HepG2 (cell line): ENCODE results near the gene AARS2. TPM values are rescaled to one million over a fixed set of nuclear protein-coding genes. Genes with fewer than 3 reads are reported as not detected.

Experiments
- DMAP1 ChIP-seq: IDR thresholded peaks from 2 replicates; pipeline ENCODE4 v1.6.1; 2016
- EP300 ChIP-seq, 3 experiments: sonication (generic) in 1 of 3; formaldehyde crosslinking in 1 of 3; IDR thresholded peaks; 2 replicates each; pipeline versions ENCODE4 v1.5.1 to v1.6.1; 2011 to 2020; ENCODE audit warnings: low read depth in 2 of 3, low read length in 2 of 3, borderline replicate concordance in 1 of 3, improper control_type of control experiment in 1 of 3, mild to moderate bottlenecking in 1 of 3, missing genetic modification reagents in 1 of 3, moderate library complexity in 1 of 3
- HES4 ChIP-seq: sonication (generic); formaldehyde crosslinking; IDR thresholded peaks from 2 replicates; pipeline ENCODE4 v1.9.0; 2021; ENCODE audit warnings: mild to moderate bottlenecking, missing genetic modification reagents, borderline replicate concordance
- HOXA3 ChIP-seq: sonication (generic); formaldehyde crosslinking; IDR thresholded peaks from 2 replicates; pipeline ENCODE4 v1.5.0; 2020; ENCODE audit warnings: missing genetic modification reagents
- KAT8 ChIP-seq: IDR thresholded peaks from 2 replicates; pipeline ENCODE4 v1.6.1; 2016; ENCODE audit warnings: missing genetic modification reagents, missing compliant biosample characterization
- SMAD9 ChIP-seq: sonication (generic); formaldehyde crosslinking; IDR thresholded peaks from 2 replicates; pipeline ENCODE4 v1.5.1; 2020; ENCODE audit warnings: mild to moderate bottlenecking, missing genetic modification reagents
- SP4 ChIP-seq: sonication (generic); formaldehyde crosslinking; IDR thresholded peaks from 2 replicates; pipeline ENCODE4 v1.8.1; 2023; ENCODE audit warnings: mild to moderate bottlenecking, missing genetic modification reagents
- SPEN ChIP-seq: sonication (generic); formaldehyde crosslinking; IDR thresholded peaks from 2 replicates; pipeline ENCODE4 v1.5.1; 2020; ENCODE audit warnings: low read depth, mild to moderate bottlenecking, missing genetic modification reagents
- ZBTB26 ChIP-seq: IDR thresholded peaks from 2 replicates; pipeline ENCODE4 v1.6.1; 2016; ENCODE audit warnings: missing compliant biosample characterization, missing genetic modification reagents, borderline replicate concordance
- ZBTB7B ChIP-seq: sonication (generic); formaldehyde crosslinking; IDR thresholded peaks from 2 replicates; pipeline ENCODE4 v1.4.0; 2020; ENCODE audit warnings: missing genetic modification reagents
- ZNF230 ChIP-seq: sonication (generic); formaldehyde crosslinking; IDR thresholded peaks from 2 replicates; pipeline ENCODE4 v1.4.0; 2020; ENCODE audit warnings: mild to moderate bottlenecking, missing genetic modification reagents
- ZNF317 ChIP-seq: sonication (generic); formaldehyde crosslinking; IDR thresholded peaks from 2 replicates; pipeline ENCODE4 v1.5.0; 2020; ENCODE audit warnings: mild to moderate bottlenecking, missing genetic modification reagents
- ZNF574 ChIP-seq: sonication (generic); formaldehyde crosslinking; IDR thresholded peaks from 2 replicates; pipeline ENCODE4 v1.4.0; 2020; ENCODE audit warnings: missing genetic modification reagents
- ZNF746 ChIP-seq: sonication (generic); formaldehyde crosslinking; IDR thresholded peaks from 2 replicates; pipeline ENCODE4 v1.8.0; 2022; ENCODE audit warnings: mild to moderate bottlenecking, missing genetic modification reagents
- ZUFSP ChIP-seq: sonication (generic); formaldehyde crosslinking; IDR thresholded peaks from 2 replicates; pipeline ENCODE4 v1.9.0; 2021; ENCODE audit warnings: missing genetic modification reagents, mild to moderate bottlenecking, borderline replicate concordance
- polyA plus RNA-seq, 8 experiments: library from polyadenylated mRNA; depleted of rRNA in 3 of 8; stranded (reverse) in 7 of 8; unstranded in 1 of 8; fragments of >200 nt; fragmentation: Illumina TruSeq in 4 of 8; extraction: Trizol in 4 of 8; gene quantifications; 2 replicates each; pipeline versions ENCODE4 v1.2.1 to v1.2.3, GENCODE V29; 2011 to 2016; ENCODE audit warnings: low read depth in 4 of 8, missing spikeins in 1 of 8, mixed read lengths in 1 of 8; ENCODE audit not compliant: insufficient read depth in 1 of 8
- total RNA-seq, 5 experiments: library from RNA; depleted of rRNA; stranded (reverse); fragments of >200 nt; fragmentation: Illumina TruSeq; extraction: Trizol; gene quantifications; 2 replicates each; pipeline ENCODE4 v1.2.3, GENCODE V29; 2016; ENCODE audit warnings: low read depth in 1 of 5
- TF ChIP-seq, protein P1 (sequence below): sonication (generic); formaldehyde crosslinking; IDR thresholded peaks from 2 replicates; pipeline ENCODE4 v1.8.1; 2023; ENCODE audit warnings: mild to moderate bottlenecking, missing genetic modification reagents
- TF ChIP-seq, protein P2 (sequence below): sonication (generic); formaldehyde crosslinking; IDR thresholded peaks from 2 replicates; pipeline ENCODE4 v1.4.0; 2020; ENCODE audit warnings: mild to moderate bottlenecking, missing genetic modification reagents

The AARS2 gene
- total and polyA plus RNA-seq, 2 of the 13 experiments (the other 11 are each of a cell fraction or from before 2014, with no cell fraction given), result 7.5 to 24.1 TPM

DNA sequence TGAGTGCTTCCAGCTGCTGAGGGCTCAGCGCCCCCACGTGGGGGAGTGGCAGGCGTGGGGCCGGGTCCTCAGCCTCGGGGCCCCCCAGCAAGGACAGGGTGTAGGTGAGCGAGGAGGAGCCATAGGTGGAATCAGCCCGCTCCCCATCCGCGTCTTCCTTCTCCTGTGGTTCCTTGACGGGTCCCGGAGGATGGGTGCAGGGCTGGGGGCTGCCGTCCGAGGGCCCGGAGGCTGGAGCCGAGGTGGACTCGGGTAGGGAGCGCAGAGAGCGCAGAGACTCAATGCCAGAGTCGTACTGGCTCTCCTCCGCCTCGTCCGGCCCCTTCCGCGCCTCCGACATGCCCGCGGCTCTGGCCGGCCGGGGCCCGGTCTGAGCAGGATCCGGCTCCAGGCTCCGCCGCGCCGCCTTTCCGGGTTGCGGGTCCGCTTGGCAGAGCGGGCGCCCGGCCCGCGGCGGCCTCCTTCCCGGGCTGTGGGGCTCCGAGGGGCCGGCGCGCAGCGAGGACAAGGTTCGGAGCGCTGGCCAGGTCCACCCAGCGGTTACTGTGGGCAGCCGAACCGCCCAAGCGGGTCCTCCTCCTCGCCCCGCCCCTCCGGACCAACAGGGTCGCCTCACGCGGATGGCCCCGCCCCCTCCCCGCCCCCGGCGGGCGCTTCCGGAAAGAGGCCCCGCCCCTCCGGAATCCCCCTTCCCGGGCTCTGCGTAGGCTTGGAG is 48.0 kb downstream of the AARS2 start, which contains the start of gene NFKBIE (continued):
- TF ChIP-seq ZUFSP (CRISPR knock-in tag) (no peak), ZNF230 (CRISPR knock-in tag) (peak; percentile 76; the same call in 1 of the 2 replicates), SP4 (CRISPR knock-in tag) (peak; percentile 64), DMAP1 (no peak; the same call in 1 of the 2 replicates), SPEN (CRISPR knock-in tag) (peak; percentile 62; the same call in 1 of the 2 replicates), SMAD9 (CRISPR knock-in tag) (0 out of 2 replicates have a peak, but pooled peaks have one; percentile 84), ZBTB7B (CRISPR knock-in tag) (0 out of 2 replicates have a peak, but pooled peaks have one; percentile 52), ZNF746 (CRISPR knock-in tag) (0 out of 2 replicates have a peak, but pooled peaks have one; percentile 6), HOXA3 (CRISPR knock-in tag) (peak; percentile 53), ZNF317 (CRISPR knock-in tag) (no peak), HES4 (peak; percentile 26; the same call in 1 of the 2 replicates), KAT8 (peak; percentile 52; the same call in 1 of the 2 replicates), ZNF574 (CRISPR knock-in tag) (peak; percentile 75), ZBTB26 (CRISPR knock-in tag) (peak; percentile 80), EP300 (IDR thresholded peaks at IDR 0.05; ENCODE audit: low read depth in 2 of 2, low read length in 2 of 2) (no peak), EP300 (CRISPR knock-in tag; IDR thresholded peaks at IDR 0.05; ENCODE audit: borderline replicate concordance) (no peak)
- TF ChIP-seq, protein P1, sequence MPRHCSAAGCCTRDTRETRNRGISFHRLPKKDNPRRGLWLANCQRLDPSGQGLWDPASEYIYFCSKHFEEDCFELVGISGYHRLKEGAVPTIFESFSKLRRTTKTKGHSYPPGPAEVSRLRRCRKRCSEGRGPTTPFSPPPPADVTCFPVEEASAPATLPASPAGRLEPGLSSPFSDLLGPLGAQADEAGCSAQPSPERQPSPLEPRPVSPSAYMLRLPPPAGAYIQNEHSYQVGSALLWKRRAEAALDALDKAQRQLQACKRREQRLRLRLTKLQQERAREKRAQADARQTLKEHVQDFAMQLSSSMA (CRISPR knock-in tag), result peak; percentile 94
- TF ChIP-seq, protein P2, sequence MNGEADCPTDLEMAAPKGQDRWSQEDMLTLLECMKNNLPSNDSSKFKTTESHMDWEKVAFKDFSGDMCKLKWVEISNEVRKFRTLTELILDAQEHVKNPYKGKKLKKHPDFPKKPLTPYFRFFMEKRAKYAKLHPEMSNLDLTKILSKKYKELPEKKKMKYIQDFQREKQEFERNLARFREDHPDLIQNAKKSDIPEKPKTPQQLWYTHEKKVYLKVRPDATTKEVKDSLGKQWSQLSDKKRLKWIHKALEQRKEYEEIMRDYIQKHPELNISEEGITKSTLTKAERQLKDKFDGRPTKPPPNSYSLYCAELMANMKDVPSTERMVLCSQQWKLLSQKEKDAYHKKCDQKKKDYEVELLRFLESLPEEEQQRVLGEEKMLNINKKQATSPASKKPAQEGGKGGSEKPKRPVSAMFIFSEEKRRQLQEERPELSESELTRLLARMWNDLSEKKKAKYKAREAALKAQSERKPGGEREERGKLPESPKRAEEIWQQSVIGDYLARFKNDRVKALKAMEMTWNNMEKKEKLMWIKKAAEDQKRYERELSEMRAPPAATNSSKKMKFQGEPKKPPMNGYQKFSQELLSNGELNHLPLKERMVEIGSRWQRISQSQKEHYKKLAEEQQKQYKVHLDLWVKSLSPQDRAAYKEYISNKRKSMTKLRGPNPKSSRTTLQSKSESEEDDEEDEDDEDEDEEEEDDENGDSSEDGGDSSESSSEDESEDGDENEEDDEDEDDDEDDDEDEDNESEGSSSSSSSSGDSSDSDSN (CRISPR knock-in tag), result peak; percentile 97
